Activated CD4-positive, alpha-beta memory T cell treated with anti-CD3 and anti-CD28 coated beads, Interleukin-2, amount 10 ng/mL, durations not matched to agents 7 days and 5 days (primary cell): Measurements from ENCODE around the gene CCDC71L. TPM values are rescaled to one million over a fixed set of nuclear protein-coding genes. Genes with fewer than 3 reads are reported as not detected.
"Not testable (repeated sequence)": the region's sequence is repeated elsewhere in the genome, so short reads cannot be mapped to it uniquely, and the experiment has no call there.

Source experiments
- CTCF ChIA-PET: fragments of 350-600 bp; sonication (Branson Sonifier 250); formaldehyde crosslinking; loops from one replicate; lab custom pipeline; 2021; ENCODE audit warnings: antibody characterized with exemption, inconsistent platforms; lab: Charles Lee
- POLR2A ChIA-PET: fragments of 350-600 bp; sonication (Branson Sonifier 250); formaldehyde crosslinking; loops from one replicate; lab custom pipeline; 2021; ENCODE audit warnings: antibody characterized with exemption; lab: Charles Lee
- DNase-seq: peaks from one replicate; pipeline ENCODE4 v3.0.0-alpha.2; 2020
- H3K27ac Mint-ChIP-seq: one replicate; pipeline ENCODE4 v1.8.0; 2021; ENCODE audit warnings: mild to moderate bottlenecking, mixed read lengths
- H3K27me3 Mint-ChIP-seq: one replicate; pipeline ENCODE4 v1.8.0; 2021; ENCODE audit warnings: mixed read lengths
- H3K36me3 Mint-ChIP-seq: one replicate; pipeline ENCODE4 v1.8.0; 2021; ENCODE audit warnings: low read depth, mixed read lengths
- H3K4me1 Mint-ChIP-seq: one replicate; pipeline ENCODE4 v1.8.0; 2021; ENCODE audit warnings: mixed read lengths
- H3K4me3 Mint-ChIP-seq: one replicate; pipeline ENCODE4 v1.8.0; 2021; ENCODE audit warnings: mild to moderate bottlenecking, mixed read lengths
- H3K9me3 Mint-ChIP-seq: one replicate; pipeline ENCODE4 v1.8.0; 2021; ENCODE audit warnings: mixed read lengths
- total RNA-seq, 2 experiments: library from RNA; stranded (reverse); gene quantifications; one replicate each; pipeline ENCODE4 v1.2.3, GENCODE V29; 2021

CCDC71L gene
- total RNA-seq = 10 to 100 TPM; 22.1 to 25.5 TPM

DNA sequence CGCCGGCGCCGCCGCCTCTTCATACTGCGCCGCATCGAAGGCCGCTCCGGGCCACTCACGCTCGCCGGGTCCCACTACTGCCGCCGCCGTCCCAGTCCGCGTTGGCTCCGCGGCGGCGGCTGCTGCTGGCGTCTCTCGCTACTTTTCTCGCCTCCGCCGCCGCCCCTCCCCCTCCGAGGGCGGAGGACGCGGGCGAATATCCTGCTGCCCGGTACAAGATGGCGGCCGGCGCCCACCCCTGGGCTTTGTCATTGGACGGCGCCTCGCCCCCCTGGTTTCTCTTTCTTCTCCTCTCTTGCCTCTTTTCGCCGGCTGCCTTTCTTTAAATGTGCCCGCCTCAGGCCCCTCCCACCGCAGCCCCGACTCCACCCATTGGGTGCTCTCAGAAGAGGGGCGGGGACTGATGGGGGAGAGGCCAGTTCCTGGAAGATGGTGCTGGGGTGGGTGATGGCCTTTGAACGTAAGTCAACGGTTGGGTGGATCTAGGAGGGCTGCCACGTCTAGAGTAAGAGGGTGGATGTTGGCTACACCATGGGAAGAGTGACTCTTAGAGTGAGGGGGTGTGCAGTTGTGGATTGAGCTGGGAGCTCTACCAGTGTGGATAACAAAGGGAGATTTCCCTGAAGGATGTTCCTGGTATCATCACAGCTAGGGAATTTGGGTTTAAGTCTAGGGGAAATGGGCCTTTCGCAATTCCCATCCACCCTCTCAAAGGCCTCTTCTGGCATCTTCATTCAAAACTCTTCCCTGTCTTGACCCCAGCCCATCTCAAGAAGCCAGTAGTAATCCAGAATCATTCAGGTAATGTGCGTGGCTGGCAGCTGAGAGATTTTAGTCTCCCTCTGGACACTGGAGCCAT lies at the start of gene CCDC71L:
CCDC71L (minus strand) TSS at position 297 of the 859 bp plus-strand sequence; CDS start at position 35, 262 bp downstream.
- ChIA-PET CTCF (interaction anchor here (0.6 to 8.5 kb wide), 23 partner anchors 9 to 489 kb away, joined by 3 to 146 read pairs (median 5); partner anchors contain the start of genes NAMPT and PIK3CG), POLR2A (interaction anchor here (0.9 to 8.2 kb wide), 14 partner anchors 18 to 509 kb away, joined by 3 to 56 read pairs (median 6); partner anchors contain the start of genes HBP1 and NAMPT)
- no peaks in the 10 kb centered on the region for H3K9me3 Mint-ChIP-seq
- DNase-seq = peak; percentile 95
- H3K4me3 Mint-ChIP-seq = peak within 1 kb of the TSS; percentile 76
- H3K4me1 Mint-ChIP-seq = peaks cover 29% of the 10 kb centered on the region
- peaks cover 2% of the 10 kb centered on the region for H3K36me3 Mint-ChIP-seq
- peak within 1 kb of the TSS; percentile 77 for H3K27ac Mint-ChIP-seq
- peaks cover 3% of the 10 kb centered on the region for H3K27me3 Mint-ChIP-seq

DNA sequence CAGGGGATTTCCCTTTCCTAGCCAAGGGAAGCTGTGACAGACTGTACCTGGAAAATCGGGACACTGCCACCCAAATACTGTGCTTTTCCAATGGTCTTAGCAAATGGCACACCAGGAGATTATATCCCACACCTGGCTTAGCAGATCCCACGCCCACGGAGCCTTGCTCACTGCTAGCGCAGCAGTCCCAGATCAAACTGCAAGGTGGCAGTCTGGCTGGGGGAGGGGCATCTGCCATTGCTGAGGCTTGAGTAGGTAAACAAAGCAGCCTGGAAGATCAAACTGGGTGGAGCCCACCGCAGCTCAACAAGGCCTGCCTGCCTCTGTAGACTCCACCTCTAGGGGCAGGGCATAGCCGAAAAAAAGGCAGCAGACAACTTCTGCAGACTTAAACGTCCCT lies 48.6 kb upstream of the CCDC71L start:
- Mint-ChIP-seq H3K4me1 (peaks cover 10% of the 10 kb centered on the region), H3K36me3 (peaks cover 21% of the 10 kb centered on the region), H3K9me3 (peaks cover 16% of the 10 kb centered on the region)
- CTCF ChIA-PET = interaction anchor here (1.5 kb wide), 1 partner anchor 27 kb away, joined by 4 read pairs; no protein-coding TSS in a partner anchor
- POLR2A ChIA-PET, H3K27me3 Mint-ChIP-seq, DNase-seq, H3K4me3 Mint-ChIP-seq, H3K27ac Mint-ChIP-seq: not testable (repeated sequence)

DNA sequence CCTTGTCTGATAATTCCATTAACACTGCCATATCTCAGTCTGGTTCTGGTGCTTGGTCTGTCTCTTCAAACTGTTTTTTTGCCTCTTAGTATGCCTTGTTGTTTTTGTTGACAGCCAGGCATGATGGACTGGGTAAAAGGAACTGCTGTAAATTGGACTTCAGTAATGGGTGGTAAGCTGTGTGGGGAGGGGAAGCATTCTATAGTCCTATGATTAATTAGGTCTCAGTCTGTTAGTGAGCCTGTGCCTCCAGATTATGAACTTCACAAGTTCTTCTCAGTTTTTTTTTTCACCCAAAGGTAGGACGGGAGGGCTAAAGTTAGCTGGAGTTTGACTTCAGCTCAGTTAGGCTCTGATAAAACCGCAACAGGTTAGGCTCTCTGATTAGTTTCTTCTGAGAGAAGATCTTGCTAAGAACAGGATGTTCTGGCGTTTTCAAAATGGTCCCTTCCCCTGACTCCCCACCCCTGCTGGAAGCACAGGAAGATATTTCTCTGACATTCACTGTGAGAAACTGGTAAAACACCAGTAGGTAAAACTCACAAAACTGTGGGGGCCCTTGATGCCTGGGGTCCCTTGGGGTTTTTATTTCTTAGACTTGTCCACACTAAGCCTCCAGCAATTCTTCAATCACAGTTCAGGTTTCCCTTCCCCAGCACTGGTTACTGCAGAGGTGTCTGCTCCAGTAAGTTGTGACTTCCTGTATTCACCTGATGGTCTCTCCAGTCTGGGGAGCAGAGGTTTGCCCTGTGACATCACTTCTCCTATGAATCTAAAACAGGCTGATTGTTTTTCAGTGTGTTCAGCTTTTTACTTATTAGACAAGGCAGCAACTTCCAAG lies 43.3 kb upstream of the CCDC71L start:
- POLR2A ChIA-PET = no interaction called here
- Mint-ChIP-seq H3K4me3 (no peak overlapping the region), H3K27ac (no peak overlapping the region), H3K27me3 (peaks cover 2% of the 10 kb centered on the region), H3K4me1 (peaks cover 14% of the 10 kb centered on the region), H3K36me3 (no peaks in the 10 kb centered on the region), H3K9me3 (peaks cover 1% of the 10 kb centered on the region)
- no peak for DNase-seq
- CTCF ChIA-PET = interaction anchor here (0.9 to 1.2 kb wide), 3 partner anchors 14 to 44 kb away, joined by 3 to 6 read pairs (median 3); partner anchors contain the start of gene CCDC71L

DNA sequence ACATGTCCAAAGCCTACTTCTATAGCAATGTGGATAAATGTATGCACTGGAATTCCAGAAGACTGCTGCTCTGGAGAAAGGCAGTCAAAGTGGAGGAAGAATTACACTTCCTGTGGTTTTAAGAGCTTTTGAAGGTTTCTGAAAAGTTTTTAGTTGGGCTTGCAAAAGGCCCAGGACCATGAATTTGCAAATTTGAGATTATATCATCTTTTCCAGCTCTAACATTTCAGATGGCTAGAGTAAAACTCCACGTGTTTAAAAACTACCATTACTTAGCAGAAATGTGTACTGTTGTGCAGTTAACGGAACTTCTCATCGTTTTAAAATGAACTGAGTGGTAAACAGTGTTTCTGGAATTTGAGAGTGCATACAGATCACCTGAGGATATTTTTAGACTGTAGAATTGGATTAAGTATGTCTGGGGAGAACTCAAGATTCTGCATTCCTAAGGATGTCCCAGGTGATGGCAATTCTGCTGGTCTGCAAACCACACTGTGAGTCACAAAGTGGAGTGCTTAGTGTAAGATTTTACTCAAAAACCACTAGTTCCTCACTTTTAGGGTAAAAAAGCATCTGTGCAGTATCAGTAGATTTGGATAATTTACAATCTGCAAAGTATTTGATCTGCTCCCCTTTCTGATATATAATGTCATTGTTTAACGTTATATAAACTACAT lies 32.9 kb upstream of the CCDC71L start:
- Mint-ChIP-seq H3K27ac (no peak overlapping the region), H3K9me3 (peaks cover 3% of the 10 kb centered on the region), H3K27me3 (no peaks in the 10 kb centered on the region), H3K36me3 (no peaks in the 10 kb centered on the region), H3K4me3 (no peak overlapping the region), H3K4me1 (peaks cover 15% of the 10 kb centered on the region)
- ChIA-PET CTCF (interaction anchor here (1.2 kb wide), 1 partner anchor 43 kb away, joined by 3 read pairs; no protein-coding TSS in a partner anchor), POLR2A (interaction anchor here (1.0 kb wide), 1 partner anchor 46 kb away, joined by 3 read pairs; no protein-coding TSS in a partner anchor)
- no peak for DNase-seq

DNA sequence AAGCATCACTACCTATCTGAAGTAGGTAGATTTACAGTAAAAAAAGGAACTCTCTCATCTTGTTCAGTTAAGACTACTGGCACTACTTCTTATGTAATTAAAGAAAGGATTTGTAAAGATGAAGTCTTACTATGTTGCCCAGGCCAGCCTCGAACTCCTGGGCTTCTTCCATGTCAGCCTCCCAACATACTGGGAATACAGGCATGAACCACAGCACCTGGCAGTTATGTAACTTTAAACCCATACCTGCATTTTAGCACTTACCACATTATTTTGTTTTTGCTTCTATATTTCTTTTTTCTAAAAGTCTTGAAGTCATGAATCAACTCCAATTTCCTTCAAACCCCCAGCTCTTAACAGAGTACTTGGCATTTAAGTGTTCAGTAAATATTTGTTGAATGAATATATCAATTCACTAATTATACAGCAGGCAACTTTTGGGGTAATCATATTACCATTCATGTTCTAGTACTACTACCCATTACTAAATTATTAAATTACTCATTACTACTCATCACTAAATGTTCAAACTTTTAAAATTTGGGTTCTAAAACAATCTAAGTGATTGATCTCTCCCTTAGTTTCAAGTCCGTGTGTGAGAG lies 31.6 kb upstream of the CCDC71L start:
- H3K36me3 Mint-ChIP-seq = peaks cover 3% of the 10 kb centered on the region
- CTCF ChIA-PET = no interaction called here
- POLR2A ChIA-PET = no interaction called here

DNA sequence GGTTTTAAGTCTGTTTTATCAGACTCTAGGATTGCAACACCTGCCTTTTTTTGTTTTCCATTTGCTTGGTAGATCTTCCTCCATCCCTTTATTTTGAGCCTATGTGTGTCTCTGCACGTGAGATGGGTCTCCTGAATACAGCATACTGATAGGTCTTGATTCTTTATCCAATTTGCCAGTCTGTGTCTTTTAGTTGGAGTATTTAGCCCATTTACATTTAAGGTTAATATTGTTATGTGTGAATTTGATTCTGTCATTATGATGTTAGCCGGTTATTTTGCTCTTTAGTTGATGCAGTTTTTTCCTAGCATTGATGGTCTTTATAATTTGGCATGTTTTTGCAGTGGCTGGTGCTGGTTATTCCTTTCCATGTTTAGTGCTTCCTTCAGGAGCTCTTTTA lies 27.2 kb upstream of the CCDC71L start:
- CTCF ChIA-PET, H3K27ac Mint-ChIP-seq, POLR2A ChIA-PET, H3K27me3 Mint-ChIP-seq, H3K4me1 Mint-ChIP-seq, H3K4me3 Mint-ChIP-seq, DNase-seq: not testable (repeated sequence)
- H3K9me3 Mint-ChIP-seq = peaks cover 12% of the 10 kb centered on the region
- H3K36me3 Mint-ChIP-seq = peaks cover 12% of the 10 kb centered on the region

More for the DNA sequence above, 31.6 kb upstream of the CCDC71L start:
- H3K27me3 Mint-ChIP-seq = peaks cover 4% of the 10 kb centered on the region
- no peak overlapping the region for H3K4me3 Mint-ChIP-seq
- peaks cover 15% of the 10 kb centered on the region for H3K4me1 Mint-ChIP-seq
- H3K9me3 Mint-ChIP-seq = peaks cover 5% of the 10 kb centered on the region
- H3K27ac Mint-ChIP-seq = no peak overlapping the region
- DNase-seq = no peak

DNA sequence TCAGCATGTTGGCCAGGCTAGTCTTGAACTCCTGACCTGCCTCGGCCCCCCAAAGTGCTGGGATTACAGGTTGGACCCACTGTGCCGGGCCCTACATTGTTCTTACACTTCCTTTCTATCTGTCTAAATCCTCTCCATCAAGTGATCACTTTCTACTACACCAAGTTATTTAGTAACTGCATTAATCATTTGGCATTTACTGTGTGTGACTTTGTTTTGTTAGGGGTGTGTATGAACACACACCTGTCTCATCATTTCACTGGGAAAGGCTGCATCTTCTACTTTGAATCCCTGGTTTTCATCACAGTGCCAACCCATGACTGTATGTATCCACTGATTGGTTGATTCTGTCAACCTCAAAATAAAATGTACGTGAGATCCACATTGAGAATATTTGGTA lies 23.0 kb upstream of the CCDC71L start:
- Mint-ChIP-seq H3K27ac (no peak overlapping the region), H3K4me3 (no peak overlapping the region), H3K9me3 (peaks cover 10% of the 10 kb centered on the region), H3K36me3 (peaks cover 12% of the 10 kb centered on the region), H3K27me3 (peaks cover 4% of the 10 kb centered on the region), H3K4me1 (peaks cover 17% of the 10 kb centered on the region)
- ChIA-PET CTCF (interaction anchor here (0.7 kb wide), 1 partner anchor 23 kb away, joined by 4 read pairs; the partner anchor contains the start of gene CCDC71L), POLR2A (no interaction called here)
- DNase-seq = no peak

DNA sequence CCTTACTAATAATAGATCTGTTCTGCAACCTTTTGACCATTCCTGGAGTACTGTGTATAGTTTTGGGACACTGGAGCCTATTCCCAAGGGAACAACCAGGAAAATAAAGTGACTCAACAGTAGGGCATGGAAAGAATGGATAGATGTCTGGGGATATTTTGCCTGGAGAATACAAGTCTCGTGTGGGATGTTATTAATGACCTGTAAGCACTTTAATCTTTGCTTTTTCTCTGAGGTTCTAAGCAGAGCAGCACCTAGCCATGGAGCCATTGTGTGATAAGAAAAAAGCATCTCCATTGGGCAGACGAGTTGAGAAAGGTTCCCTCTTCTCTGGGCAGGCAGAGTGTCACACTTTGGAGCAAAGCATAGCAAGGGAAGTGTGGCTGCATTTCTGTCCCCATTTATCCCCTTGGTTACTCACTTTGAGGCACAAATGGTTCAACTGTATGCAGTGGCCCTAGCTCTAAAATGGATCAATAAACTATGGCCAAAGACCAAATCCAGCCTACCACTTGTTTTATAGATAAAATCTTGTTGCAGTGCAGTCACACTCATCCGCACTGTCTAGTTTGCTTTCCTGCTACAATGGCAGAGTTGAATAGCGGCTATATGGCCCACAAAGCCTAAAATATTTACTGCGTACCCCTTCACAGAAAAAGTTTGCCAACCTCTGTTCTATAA lies 21.0 kb upstream of the CCDC71L start:
- ChIA-PET POLR2A (no interaction called here), CTCF (interaction anchor here (2.7 kb wide), 1 partner anchor 54 kb away, joined by 6 read pairs; no protein-coding TSS in a partner anchor)
- Mint-ChIP-seq H3K27ac (no peak overlapping the region), H3K4me3 (no peak overlapping the region), H3K4me1 (peaks cover 19% of the 10 kb centered on the region), H3K27me3 (no peaks in the 10 kb centered on the region), H3K36me3 (peaks cover 9% of the 10 kb centered on the region), H3K9me3 (peaks cover 5% of the 10 kb centered on the region)
- no peak for DNase-seq

DNA sequence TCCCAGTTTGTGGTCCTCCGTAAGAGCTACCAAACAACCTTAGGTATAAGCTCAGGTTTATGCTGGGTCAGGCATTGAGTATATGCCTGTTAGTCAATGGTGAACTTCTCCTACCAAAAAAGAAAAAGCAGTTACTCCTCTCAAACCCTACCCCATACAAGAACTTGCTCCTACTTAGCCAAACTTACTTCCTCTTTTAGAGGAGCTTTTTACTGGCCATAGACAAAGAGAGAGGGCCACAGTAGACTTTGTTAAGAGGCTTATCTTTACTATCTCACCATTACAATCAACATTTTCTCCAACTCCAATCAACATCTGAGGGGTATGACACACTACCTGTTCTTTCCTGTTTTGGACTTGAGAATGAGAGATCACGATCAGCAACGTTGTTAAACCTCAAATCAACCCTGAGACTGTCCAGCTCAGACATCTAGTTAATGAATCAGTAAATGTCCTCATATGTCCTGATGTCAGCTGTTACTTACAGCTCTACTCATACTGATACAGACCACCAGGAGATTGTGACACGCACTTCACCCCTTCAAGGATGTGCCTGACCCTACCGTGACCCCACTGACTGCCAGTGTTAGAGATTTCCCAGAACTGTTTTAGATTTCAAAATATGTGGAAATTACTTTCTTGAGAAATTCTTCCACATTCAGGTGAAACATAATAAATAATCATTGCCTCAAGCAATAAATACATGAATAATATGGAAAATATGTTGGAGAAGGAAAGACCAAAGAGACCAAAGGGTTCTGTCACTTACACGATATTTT lies 18.4 kb upstream of the CCDC71L start:
- Mint-ChIP-seq H3K4me3 (no peak overlapping the region), H3K27ac (peak overlapping the region; percentile 36), H3K9me3 (peaks cover 3% of the 10 kb centered on the region), H3K36me3 (no peaks in the 10 kb centered on the region), H3K4me1 (peaks cover 19% of the 10 kb centered on the region), H3K27me3 (no peaks in the 10 kb centered on the region)
- DNase-seq = peak; percentile 36
- POLR2A ChIA-PET = interaction anchor here (1.0 to 2.3 kb wide), 6 partner anchors 15 to 394 kb away, joined by 3 to 11 read pairs (median 4); partner anchors contain the start of gene NAMPT
- CTCF ChIA-PET = interaction anchor here (0.8 to 2.5 kb wide), 6 partner anchors 15 to 503 kb away, joined by 3 to 19 read pairs (median 4); partner anchors contain the start of gene CCDC71L

DNA sequence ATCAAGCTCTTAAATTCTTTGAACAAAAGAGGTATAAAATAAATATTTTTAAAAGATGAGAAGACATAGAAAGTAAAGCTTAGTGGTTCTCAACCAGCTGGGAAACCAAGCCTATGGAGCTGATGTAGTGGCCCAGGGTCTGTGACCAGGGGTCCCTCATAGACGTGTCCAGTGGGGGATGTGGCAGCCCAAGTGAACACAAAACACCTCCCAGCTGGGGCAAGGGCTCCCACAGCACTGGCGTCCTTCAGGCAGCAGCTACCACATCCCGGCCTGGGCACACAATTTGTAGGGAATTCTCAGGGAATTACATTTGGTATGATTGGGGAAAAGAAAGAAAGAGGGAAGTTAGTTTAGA lies 17.8 kb upstream of the CCDC71L start:
- Mint-ChIP-seq H3K4me1 (peaks cover 19% of the 10 kb centered on the region), H3K36me3 (peaks cover under 1% of the 10 kb centered on the region), H3K27me3 (no peaks in the 10 kb centered on the region), H3K9me3 (no peaks in the 10 kb centered on the region), H3K27ac (peak overlapping the region; percentile 16), H3K4me3 (no peak overlapping the region)
- no peak for DNase-seq
- CTCF ChIA-PET = interaction anchor here (0.8 to 2.5 kb wide), 5 partner anchors 14 to 58 kb away, joined by 3 to 19 read pairs (median 4); partner anchors contain the start of gene CCDC71L
- POLR2A ChIA-PET = interaction anchor here (1.0 to 2.3 kb wide), 6 partner anchors 15 to 394 kb away, joined by 3 to 11 read pairs (median 4); partner anchors contain the start of gene NAMPT

DNA sequence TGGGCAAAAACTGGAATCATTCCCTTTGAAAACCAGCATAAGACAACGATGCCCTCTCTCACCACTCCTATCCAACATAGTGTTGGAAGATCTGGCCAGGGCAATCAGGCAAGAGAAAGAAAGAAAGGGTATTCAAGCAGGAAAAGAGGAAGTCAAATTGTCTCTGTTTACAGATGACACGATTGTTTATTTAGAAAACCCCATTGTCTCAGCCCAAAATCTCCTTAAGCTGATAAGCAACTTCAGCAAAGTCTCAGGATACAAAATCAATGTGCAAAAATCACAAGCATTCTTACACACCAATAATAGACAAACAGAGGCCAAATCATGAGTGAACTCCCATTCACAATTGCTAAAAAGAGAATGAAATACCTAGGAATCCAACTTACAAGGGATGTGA lies 15.5 kb upstream of the CCDC71L start:
- H3K9me3 Mint-ChIP-seq, H3K27ac Mint-ChIP-seq, CTCF ChIA-PET, DNase-seq, H3K4me3 Mint-ChIP-seq, H3K27me3 Mint-ChIP-seq, POLR2A ChIA-PET, H3K36me3 Mint-ChIP-seq: not testable (repeated sequence)
- H3K4me1 Mint-ChIP-seq = peaks cover 19% of the 10 kb centered on the region
